AG10803 (cell line): ENCODE measurements around the gene TEX26.

Experiments
- DNase-seq: peaks from one replicate; pipeline ENCODE4 v3.0.0; 2010; ENCODE audit warnings: low read depth
- H3K4me3 ChIP-seq: 2 replicates; pipeline ENCODE4 v1.5.1; 2011; ENCODE audit warnings: mild to moderate bottlenecking, low read length, control low read depth
- CTCF ChIP-seq: conservative IDR thresholded peaks from 2 replicates; pipeline ENCODE4 v1.5.1; 2011; ENCODE audit warnings: mild to moderate bottlenecking, low read length, control low read depth, inconsistent platforms

Gene TEX26

GRCh38 chr13:31018511-31018910 lies 86.1 kb downstream of the TEX26 start:
- no peak for TF ChIP-seq CTCF
- no peak for DNase-seq

GRCh38 chr13:31020996-31021395 lies 88.5 kb downstream of the TEX26 start:
- no peak overlapping the region for H3K4me3 ChIP-seq
- peak; percentile 8 for DNase-seq
- TF ChIP-seq CTCF: no peak

More at GRCh38 chr13:31018511-31018910, 86.1 kb downstream of the TEX26 start:
- no peak overlapping the region for H3K4me3 ChIP-seq

GRCh38 chr13:31022288-31022895 lies 89.9 kb downstream of the TEX26 start:
- peak; percentile 6 for DNase-seq
- H3K4me3 ChIP-seq: no peak overlapping the region
- TF ChIP-seq CTCF: no peak

- H3K4me3 ChIP-seq: no peak overlapping the region
- no peak for DNase-seq
- no peak for TF ChIP-seq CTCF
Observed at GRCh38 chr13:31022928-31023530, 90.6 kb downstream of the TEX26 start.
